Vagina (tissue), 2 donors: ENCODE results near the gene STMND1. TPM values are rescaled to one million over a fixed set of nuclear protein-coding genes. Genes with fewer than 3 reads are reported as not detected.
A peak's percentile ranks its signal among the peaks of the same experiment; 100 is the strongest.

Experiments
- DNase-seq, 2 donors: peaks; one replicate each; pipeline ENCODE4 v3.0.0-alpha.2; 2017; ENCODE audit errors: extremely low spot score in 2 of 2
- H3K27ac ChIP-seq: fragments of 200-600 bp; sonication (generic); one replicate; pipeline ENCODE4 v1.5.1; 2019
- H3K27me3 ChIP-seq: fragments of 200-600 bp; sonication (generic); one replicate; pipeline ENCODE4 v1.5.1; 2019
- H3K36me3 ChIP-seq, 2 donors: fragments of 200-600 bp; sonication (generic); one replicate each; pipeline ENCODE4 v1.5.1; 2017 to 2019
- H3K4me1 ChIP-seq: fragments of 200-600 bp; sonication (generic); one replicate; pipeline ENCODE4 v1.5.1; 2019
- H3K4me3 ChIP-seq, 2 donors: fragments of 200-600 bp; sonication (generic); 1 replicate in 1 of 2; 2 replicates in 1 of 2; pipeline ENCODE4 v1.5.1; 2016 to 2019
- H3K9me3 ChIP-seq: fragments of 200-600 bp; sonication (generic); one replicate; pipeline ENCODE4 v1.5.1; 2019
- CTCF ChIP-seq, 3 experiments: fragments of 450-650 bp in 2 of 3; fragments of 200-600 bp in 1 of 3; sonication (generic) in 1 of 3; IDR thresholded peaks; one replicate each; pipeline ENCODE4 v1.5.1; 2017 to 2019; ENCODE audit warnings: antibody characterized with exemption in 3 of 3, mild to moderate bottlenecking in 2 of 3, moderate library complexity in 2 of 3
- POLR2A ChIP-seq, 2 donors: fragments of 450-650 bp; IDR thresholded peaks; one replicate each; pipeline ENCODE4 v1.6.1; 2017; ENCODE audit warnings: antibody characterized with exemption in 2 of 2, mild to moderate bottlenecking in 2 of 2, moderate library complexity in 2 of 2
- POLR2AphosphoS5 ChIP-seq, 2 donors: sonication (generic); formaldehyde crosslinking; IDR thresholded peaks; one replicate each; pipeline ENCODE4 v1.9.0; 2017; ENCODE audit warnings: antibody characterized with exemption in 2 of 2, mild to moderate bottlenecking in 2 of 2, low read depth in 1 of 2; ENCODE audit not compliant: insufficient read depth in 1 of 2
- intact Hi-C: fragments of 100-400 bp; cut with DNase I; formaldehyde crosslinking; loops from one replicate; pipeline ENCODE4 v1.15.1; 2023
- total RNA-seq: library from RNA; depleted of rRNA; stranded (reverse); fragments of >200 nt; gene quantifications from one replicate; pipeline ENCODE4 v1.2.3, GENCODE V29; 2016

Gene STMND1
- total RNA-seq, 1 donor from 2014 or later: not detected

- no peak overlapping the region for H3K27ac ChIP-seq
- H3K27me3 ChIP-seq: no peaks in the 10 kb centered on the region
- TF ChIP-seq POLR2A (IDR thresholded peaks at IDR 0.05): no peak
- no peak for TF ChIP-seq CTCF (IDR thresholded peaks at IDR 0.05)
- no peak for TF ChIP-seq POLR2AphosphoS5 (IDR thresholded peaks at IDR 0.05; ENCODE audit: insufficient read depth in 1 of 2, low read depth in 1 of 2)
- no peaks in the 10 kb centered on the region for H3K4me1 ChIP-seq
- no peaks in the 10 kb centered on the region for H3K9me3 ChIP-seq
- no peak overlapping the region for H3K4me3 ChIP-seq
- DNase-seq: no peak
- no peaks in the 10 kb centered on the region for H3K36me3 ChIP-seq
- intact Hi-C loops: no loop called here
These were observed 20.6 kb upstream of the STMND1 start for GRCh38 chr6:17081273-17081672.

GRCh38 chr6:17081860-17082508 is 19.9 kb upstream of the STMND1 start:
- no peak overlapping the region for H3K27ac ChIP-seq
- no peaks in the 10 kb centered on the region for H3K9me3 ChIP-seq
- H3K4me3 ChIP-seq: no peak overlapping the region
- no peaks in the 10 kb centered on the region for H3K27me3 ChIP-seq
- TF ChIP-seq POLR2AphosphoS5 (IDR thresholded peaks at IDR 0.05; ENCODE audit: insufficient read depth in 1 of 2, low read depth in 1 of 2) (no peak), POLR2A (IDR thresholded peaks at IDR 0.05) (no peak), CTCF (IDR thresholded peaks at IDR 0.05) (no peak)
- H3K4me1 ChIP-seq: no peaks in the 10 kb centered on the region
- DNase-seq: no peak
- no peaks in the 10 kb centered on the region for H3K36me3 ChIP-seq
- intact Hi-C loops: no loop called here

GRCh38 chr6:17083397-17083796 is 18.5 kb upstream of the STMND1 start:
- intact Hi-C loops: no loop called here
- no peak for DNase-seq
- Histone ChIP-seq H3K4me3 (no peak overlapping the region), H3K36me3 (no peaks in the 10 kb centered on the region), H3K27me3 (no peaks in the 10 kb centered on the region), H3K4me1 (no peaks in the 10 kb centered on the region), H3K9me3 (no peaks in the 10 kb centered on the region), H3K27ac (no peak overlapping the region)
- TF ChIP-seq POLR2A (IDR thresholded peaks at IDR 0.05): no peak
- TF ChIP-seq CTCF (IDR thresholded peaks at IDR 0.05): no peak
- TF ChIP-seq POLR2AphosphoS5 (IDR thresholded peaks at IDR 0.05; ENCODE audit: insufficient read depth in 1 of 2, low read depth in 1 of 2): no peak

GRCh38 chr6:17086469-17086868 is 15.4 kb upstream of the STMND1 start:
- Histone ChIP-seq H3K27me3 (no peaks in the 10 kb centered on the region), H3K9me3 (no peaks in the 10 kb centered on the region), H3K4me1 (no peaks in the 10 kb centered on the region), H3K36me3 (no peaks in the 10 kb centered on the region), H3K4me3 (no peak overlapping the region), H3K27ac (no peak overlapping the region)
- intact Hi-C loops: no loop called here
- TF ChIP-seq POLR2AphosphoS5 (IDR thresholded peaks at IDR 0.05; ENCODE audit: insufficient read depth in 1 of 2, low read depth in 1 of 2) (peak in 1 of 2 donors; percentile 46), CTCF (IDR thresholded peaks at IDR 0.05) (peak; percentile 50 to 73 (median 57)), POLR2A (IDR thresholded peaks at IDR 0.05) (no peak)
- DNase-seq: no peak

GRCh38 chr6:17088091-17088611 is 13.7 kb upstream of the STMND1 start:
- no peak for TF ChIP-seq POLR2A (IDR thresholded peaks at IDR 0.05)
- no peak for TF ChIP-seq POLR2AphosphoS5 (IDR thresholded peaks at IDR 0.05; ENCODE audit: insufficient read depth in 1 of 2, low read depth in 1 of 2)
- TF ChIP-seq CTCF (IDR thresholded peaks at IDR 0.05): no peak
- no peaks in the 10 kb centered on the region for H3K36me3 ChIP-seq
- intact Hi-C loops: no loop called here
- no peak overlapping the region for H3K27ac ChIP-seq
- no peak overlapping the region for H3K4me3 ChIP-seq
- no peak for DNase-seq
- H3K4me1 ChIP-seq: no peaks in the 10 kb centered on the region
- no peaks in the 10 kb centered on the region for H3K9me3 ChIP-seq
- no peaks in the 10 kb centered on the region for H3K27me3 ChIP-seq
